Stimulated activated CD8-positive, alpha-beta memory T cell treated with anti-CD3 and anti-CD28 coated beads, Interleukin-15, amount 100 ng/mL, for 24 hours (primary cell): Measurements from ENCODE around the gene CCDC70.

Source experiments
- DNase-seq: peaks from one replicate; pipeline ENCODE4 v3.0.0-alpha.2; 2020; ENCODE audit warnings: low read depth

CCDC70 gene

DNA sequence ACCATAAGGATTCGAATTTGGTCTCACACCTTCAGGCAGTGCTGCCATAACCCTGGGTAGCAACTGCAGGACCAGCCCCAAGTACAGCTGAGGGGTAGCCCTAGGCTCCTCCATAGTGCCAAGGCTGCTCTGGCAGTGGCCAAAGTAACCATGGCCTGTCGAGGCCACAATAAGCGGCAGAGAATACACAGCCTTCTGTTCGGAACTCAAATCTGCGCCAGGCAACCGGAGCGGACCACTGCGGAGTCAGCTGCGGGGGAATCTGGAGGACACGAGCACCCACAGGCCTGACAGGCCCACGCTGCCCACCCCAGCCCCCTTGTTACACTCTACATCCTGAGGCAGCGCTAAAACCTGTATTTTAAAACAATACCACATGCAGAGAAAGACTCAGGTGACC lies 48.7 kb downstream of the CCDC70 start:
- DNase-seq: no peak

DNA sequence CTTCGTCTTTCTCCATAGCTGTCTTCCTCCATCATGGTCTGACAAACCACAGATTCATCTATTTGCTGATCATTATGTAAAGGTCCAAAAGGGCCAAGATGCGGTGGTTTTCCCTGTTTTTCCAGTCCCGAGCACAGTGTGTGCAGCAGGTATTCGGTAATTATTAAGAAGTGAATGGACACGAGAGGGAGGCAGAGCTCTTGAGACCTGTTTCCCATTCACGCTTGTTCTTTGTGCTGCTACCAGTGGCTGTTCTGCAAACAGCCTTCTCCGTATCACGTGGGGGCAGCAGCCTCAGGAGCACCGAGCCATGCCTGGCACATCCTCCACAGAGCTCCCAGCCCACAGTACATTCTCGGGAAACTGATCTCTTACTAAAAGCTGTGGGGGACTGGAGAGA lies 50.3 kb downstream of the CCDC70 start:
- no peak for DNase-seq

DNA sequence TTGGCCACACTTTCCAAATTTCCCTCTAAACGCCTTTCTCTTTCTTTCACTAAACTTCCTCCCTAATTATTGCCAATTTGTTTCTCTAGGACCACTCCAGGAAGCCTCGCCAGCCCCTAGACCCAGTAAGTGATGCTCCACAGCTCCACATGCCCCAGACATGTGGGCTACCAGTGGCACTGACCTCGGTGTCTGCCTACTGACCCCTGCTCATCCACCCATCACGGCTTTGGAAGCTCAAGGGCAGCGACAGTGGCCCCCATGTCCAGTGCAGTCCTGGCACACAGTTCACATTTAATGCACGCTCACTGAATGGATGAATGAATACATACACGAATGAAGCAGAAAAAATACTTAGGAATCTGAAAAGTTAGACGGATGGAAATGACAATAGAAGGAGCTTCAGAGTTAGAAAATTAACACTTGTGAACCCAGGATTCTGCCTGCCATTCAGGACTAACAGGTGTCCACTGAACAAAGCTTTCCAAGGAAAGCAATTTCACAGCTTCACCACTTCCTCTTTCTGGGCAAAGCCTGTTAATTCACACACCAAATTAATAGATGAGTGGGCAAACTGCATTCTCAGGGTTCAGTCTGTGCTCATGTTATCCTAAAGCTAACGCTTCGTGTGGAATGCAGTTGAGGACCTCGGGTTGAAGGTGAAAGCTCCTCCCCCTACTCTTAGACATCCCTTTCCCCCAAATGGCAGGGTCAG lies 50.9 kb downstream of the CCDC70 start:
- DNase-seq: no peak

DNA sequence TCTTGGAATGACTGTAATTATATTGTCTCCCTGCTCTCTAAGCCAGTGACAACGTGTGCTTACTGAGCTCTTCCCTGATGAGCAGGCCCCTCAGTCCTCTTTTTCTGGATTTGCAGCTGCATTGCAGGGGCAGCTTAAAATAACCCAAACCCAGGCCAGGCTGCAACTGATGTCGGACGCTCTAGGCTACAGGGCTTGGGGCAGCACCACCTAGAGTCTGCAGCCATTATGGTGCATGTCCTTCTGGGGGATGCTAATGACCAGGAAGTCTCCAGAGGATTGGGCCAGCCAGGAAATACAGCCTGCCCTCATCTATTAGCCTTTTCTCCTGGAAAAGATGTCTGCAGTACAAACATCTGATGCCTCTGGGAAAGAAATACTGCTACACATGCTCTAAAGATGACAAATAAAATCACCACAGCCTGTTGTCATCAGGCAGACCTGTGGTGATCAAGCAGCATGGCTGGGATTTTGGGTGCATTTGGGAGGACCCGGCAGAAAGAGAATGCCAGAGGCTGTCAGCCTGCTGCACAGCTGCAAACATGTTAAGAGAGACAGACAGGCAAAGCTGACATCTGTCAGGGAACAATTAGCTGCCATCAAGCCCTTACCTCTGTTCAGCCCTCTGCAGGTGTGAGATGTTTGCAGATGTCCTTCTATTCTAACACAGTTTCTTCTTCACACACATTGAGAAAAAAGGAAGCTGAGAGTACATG lies 51.8 kb downstream of the CCDC70 start:
- DNase-seq: no peak

DNA sequence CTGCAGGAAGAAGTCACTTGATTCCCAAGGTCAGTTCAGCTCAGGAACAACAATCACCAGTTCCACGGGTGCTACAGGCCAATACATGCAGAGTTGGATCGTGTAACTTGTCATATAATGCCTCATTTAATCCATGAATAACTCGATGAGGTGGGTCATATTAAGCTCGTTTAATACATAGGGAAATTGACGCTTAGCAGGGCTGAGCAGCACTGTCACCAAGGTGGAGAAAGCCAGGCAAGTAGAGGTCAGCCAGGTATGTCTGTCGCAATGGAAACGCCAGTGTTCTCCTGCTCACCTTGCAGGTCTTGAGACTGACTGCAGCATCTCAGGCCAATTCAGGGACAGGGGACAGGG lies 52.3 kb downstream of the CCDC70 start:
- DNase-seq: no peak
